GM18858 (cell line): ENCODE results near the gene CACNA1C.

Experiments used
- ATAC-seq: cut with Tn5 transposase; IDR thresholded peaks from one replicate; pipeline ENCODE4 v1.9.1; 2021; ENCODE audit not compliant: unreplicated experiment

CACNA1C gene

DNA sequence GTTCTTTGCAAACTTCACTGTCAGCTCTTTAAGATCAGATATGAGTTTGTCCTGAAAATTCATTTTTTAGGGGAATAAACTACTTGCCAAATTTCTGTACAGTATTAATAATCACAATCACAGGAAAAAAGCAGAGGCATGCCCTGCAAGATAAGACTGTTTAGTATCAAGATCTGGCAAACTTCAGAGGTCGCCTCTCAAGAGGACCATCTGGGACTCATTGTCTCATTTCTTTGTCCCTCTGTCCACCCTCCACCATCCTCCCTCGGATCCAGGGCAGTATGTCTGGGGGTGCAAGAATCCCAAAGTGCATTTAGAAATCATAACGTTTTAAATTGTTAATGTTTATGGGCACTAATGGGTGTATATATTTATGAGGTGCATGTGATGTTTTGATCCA lies 509.6 kb downstream of the CACNA1C start:
- no peak for ATAC-seq

DNA sequence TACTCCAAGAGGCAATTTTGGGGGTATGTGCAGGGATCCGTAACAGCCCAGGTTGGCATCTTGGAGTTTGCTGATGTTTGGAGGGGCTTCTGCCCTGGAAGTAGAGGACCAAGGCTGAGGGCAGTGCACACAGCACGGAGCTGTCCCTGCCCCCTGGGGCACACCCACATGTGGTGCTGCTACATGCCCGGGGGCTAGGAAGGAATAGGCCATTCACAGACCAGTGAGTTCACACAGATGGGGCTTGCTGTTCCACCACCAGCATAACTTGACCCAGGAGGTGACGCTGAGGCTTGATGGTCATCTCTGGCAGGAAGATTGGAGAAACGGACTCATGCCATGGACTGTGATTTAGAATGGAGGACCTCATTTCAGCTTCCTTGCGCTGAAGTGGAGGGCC lies 510.9 kb downstream of the CACNA1C start:
- no peak for ATAC-seq

DNA sequence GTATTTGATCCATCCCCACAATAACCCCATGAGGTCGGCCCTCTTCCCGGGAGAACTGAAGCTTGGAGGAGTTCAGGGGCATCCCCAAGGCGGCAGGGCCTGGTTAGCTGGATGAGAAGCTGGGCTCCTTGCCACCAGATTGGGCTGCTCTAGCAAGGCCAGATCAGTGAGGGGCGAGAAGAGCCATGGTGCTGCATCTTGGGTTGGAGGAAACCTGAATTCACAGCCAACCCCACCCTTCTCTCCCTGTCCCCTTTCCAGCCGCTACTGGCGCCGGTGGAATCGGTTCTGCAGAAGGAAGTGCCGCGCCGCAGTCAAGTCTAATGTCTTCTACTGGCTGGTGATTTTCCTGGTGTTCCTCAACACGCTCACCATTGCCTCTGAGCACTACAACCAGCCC lies 513.4 kb downstream of the CACNA1C start:
- ATAC-seq, result no peak

DNA sequence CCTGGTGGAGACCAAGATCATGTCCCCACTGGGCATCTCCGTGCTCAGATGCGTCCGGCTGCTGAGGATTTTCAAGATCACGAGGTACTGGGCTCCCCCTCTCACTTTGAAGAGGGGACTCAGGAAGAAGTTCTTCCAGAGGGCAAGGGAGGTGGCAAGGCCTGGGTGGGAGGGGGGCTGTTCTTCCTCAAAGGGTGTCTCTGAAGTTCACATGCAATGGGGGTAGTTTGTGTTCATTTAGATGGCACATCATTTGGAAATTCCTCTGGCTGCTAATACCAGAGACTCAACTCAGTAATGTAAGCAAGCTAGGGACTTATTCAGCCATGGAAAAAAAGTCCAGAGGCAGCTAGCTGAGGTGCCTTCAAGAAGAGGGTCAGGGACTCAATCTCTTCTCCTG lies 514.9 kb downstream of the CACNA1C start:
- no peak for ATAC-seq

DNA sequence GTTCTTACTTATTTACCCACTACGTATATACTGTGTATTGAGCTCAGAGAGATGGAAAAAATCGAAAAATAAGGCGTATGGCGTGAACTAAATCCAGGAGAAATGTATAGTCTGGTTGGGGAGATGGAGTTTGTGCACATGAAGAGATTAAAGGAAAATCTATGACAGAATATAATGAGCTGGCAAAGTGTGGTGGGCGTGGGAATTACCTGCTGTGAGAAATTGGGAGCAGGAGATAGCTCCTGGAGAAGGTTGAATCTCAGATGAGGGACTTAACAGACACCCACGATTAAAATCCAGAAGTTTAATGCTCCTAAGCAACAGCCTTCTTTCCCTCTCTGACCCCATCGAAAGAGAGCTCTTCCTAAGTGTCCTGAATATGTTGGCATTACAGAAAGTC lies 517.8 kb downstream of the CACNA1C start:
- ATAC-seq, result no peak

DNA sequence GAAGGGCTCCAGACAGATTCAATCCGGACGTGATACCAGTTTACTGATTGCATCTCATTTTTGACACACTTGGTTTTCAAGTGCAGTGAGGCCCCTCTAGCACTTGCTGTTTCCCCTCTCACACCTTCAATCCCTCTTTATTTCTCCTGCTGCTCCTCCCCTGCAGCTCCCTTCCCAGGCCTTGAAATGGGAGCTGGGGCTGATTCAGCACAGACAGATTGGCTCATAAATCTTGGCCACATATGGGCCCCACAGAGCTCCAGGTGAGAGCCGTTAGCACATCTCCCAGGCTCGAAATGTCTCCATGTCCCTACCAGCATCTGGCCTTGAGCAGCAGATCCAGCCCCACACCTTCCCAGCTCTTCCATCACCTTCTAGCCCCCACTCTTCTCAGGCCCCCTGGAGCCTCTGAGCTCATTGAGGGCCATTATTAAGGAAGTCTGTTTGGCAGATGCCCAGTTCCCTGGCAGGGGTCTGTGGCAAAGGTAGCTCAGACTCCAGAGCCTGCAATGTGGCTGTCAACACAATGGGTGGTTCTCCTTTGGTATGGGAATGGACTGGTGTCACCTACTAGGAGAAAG lies 521.7 kb downstream of the CACNA1C start:
- ATAC-seq, result no peak

DNA sequence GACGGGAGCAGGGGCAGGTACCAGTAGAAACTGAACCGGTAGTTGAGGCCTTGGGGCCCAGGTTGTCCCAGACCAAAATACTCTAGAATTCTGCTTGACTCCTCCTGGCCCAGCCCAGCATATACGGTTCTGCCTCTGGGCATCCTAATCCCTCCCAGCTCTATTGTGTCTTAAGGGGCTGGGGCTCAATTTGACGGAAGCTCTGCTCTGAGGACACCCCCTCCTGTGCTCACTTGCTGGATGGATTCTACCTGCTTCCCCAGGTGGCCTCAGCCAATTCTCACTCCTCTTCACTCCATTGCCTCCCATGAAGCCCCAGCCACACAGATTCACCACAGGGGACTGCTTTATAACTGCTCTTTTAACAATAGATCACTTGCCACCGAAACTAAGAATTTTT lies 522.5 kb downstream of the CACNA1C start:
- ATAC-seq, result no peak

DNA sequence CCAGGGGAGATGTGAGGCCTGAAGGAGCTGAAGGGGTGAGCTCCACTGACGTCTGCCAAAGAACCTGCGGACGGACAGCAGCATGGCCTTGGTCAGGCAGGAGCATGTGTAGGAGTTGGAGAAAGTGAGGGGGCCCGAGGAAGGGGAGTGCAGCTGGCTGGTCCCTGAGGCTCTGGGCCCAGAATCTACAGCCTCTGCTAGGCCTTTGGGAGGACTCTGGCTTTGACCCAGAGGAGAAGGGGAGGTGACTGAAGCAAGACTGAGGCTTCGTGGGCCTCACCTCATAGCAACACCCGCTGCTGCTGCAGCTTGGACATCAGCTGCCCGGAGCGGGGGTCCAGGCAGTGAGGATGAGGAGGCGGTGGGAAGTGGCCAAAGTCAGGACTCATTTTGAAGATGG lies 525.4 kb downstream of the CACNA1C start:
- no peak for ATAC-seq

DNA sequence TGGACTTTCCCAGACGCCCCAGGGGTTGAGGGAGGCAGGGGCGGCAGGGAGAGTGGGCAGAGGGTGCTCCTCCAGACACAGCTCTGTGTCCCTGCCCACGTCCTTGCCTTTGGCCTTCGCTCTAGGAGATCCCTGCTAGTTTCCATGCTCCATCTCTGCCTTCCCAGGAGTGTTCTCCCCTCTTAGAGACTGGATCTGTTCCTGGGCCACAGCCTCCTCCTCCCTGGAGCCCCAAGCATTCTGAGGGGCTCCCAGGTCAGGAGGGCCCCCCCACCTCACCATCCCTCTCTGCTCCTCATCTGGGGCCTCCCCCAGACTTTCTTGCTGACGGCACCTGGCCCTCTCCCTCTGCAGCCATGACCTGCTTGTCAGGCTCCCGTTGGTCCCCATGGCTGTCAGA lies 526.0 kb downstream of the CACNA1C start:
- ATAC-seq, result no peak

DNA sequence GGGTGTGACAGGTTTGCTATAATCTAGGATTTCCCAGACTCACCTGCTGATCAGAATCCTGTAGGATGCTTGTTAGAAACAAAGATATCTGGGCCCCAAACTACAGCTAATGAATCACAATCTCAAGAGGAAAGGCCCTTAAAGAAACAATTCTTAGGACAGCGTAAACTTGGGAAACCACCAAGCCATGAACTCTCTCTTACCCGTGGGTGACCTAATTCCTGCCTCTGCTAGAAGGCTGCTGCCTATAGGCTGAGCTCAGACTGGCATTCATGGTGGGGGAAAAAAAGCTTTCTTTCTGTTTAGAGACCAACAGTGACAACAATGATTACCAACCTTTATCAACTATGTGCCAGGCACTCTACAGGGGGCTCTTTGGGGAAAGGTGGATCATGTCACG lies 528.0 kb downstream of the CACNA1C start:
- no peak for ATAC-seq

DNA sequence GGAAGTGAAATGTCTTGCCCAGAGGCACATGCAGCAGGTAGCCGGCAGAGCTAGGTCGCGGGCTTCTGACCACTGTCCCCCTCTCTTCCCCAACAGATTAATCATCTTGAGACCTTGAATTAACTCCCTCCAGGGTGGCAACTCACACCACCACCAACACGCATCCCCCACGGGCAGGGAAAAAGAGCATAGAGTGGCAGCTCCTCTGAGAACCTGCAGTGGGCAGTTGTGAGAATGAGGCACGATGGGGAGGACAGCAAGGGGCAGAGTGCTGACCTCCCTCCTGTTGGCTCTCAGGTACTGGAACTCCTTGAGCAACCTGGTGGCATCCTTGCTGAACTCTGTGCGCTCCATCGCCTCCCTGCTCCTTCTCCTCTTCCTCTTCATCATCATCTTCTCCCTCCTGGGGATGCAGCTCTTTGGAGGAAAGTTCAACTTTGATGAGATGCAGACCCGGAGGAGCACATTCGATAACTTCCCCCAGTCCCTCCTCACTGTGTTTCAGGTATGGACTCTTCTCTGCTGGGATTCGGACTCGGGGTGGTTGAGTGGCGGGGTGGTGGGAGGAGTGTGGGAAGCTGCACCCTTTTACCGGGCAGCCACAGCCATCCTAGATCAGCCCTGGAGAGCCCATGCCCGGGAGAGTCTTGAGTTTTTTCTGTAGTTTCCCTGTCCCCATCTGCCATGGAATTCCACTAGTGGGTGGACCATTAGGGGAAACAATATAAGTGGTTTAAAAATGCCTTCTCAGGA lies 528.7 kb downstream of the CACNA1C start:
- ATAC-seq, result no peak

DNA sequence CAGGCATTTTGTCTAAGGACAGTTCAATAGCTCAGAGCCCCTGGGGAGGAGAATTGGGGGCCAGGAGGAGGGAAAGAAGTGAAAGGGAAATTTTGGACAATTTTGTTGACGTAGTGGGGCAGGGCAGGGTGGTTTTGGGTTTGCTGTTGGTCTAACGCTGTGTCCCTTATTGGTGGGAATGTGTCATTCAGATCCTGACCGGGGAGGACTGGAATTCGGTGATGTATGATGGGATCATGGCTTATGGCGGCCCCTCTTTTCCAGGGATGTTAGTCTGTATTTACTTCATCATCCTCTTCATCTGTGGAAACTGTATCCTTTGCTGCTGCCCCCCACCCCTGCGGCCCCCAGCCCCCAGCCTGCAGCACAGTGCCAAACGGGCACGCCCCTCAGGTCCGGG lies 529.8 kb downstream of the CACNA1C start:
- ATAC-seq, result no peak

DNA sequence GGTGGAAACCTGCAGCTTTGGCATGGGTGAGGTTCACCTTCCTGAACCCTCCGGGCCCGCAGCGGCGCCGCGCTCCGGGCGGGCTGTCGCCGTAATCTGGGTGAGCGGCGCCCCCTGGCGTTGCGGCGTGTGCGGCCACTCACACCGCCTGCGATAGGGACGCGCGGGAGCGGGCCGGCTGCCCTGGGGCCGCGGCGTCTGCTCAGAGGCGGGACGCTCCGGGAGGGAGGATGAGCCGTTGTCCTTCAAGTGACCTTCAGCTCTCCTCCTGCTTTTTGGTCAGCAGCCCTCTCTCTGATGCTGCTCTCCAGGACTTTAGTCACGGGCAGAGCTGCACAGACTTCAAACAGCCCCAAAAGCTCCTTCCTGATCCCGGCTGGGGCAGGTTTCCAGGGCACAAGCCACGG lies 530.3 kb downstream of the CACNA1C start:
- ATAC-seq, result no peak

DNA sequence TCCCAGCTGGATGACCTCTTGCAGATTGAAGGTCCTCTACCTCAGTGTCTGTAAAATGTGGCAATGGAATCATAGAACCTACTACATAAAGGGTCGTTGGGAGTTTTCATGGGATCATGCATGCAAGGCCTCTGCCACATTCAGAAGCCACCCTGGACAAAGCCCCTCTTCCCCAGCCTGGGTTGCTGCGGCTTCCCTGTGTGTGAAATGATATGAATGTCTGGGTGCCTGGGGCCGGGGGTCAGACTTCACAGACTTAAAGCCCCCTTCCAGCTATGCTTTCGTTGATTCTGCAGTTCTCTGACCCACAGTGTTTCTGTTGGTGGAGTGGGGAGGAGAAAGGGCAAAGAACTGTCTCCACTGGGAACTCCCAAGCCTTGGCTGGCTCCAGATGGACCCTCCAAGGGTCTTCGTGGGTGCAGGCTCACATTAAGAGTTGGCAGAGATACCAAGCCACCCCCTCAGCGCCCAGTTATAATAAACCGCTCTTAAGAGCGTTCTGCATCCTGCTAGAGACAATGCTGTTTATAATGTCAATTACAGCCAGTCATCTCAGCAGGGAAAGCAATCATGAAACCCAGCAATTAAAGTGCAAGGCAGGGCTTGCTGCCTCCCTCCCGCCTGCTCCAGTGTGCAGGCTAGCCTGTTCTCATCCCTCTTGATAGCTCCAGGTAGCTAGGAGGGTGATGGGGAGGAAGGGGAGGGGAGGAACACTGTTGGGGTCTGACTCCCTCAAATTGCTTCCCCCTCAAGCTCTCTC lies 531.0 kb downstream of the CACNA1C start:
- ATAC-seq, result no peak

DNA sequence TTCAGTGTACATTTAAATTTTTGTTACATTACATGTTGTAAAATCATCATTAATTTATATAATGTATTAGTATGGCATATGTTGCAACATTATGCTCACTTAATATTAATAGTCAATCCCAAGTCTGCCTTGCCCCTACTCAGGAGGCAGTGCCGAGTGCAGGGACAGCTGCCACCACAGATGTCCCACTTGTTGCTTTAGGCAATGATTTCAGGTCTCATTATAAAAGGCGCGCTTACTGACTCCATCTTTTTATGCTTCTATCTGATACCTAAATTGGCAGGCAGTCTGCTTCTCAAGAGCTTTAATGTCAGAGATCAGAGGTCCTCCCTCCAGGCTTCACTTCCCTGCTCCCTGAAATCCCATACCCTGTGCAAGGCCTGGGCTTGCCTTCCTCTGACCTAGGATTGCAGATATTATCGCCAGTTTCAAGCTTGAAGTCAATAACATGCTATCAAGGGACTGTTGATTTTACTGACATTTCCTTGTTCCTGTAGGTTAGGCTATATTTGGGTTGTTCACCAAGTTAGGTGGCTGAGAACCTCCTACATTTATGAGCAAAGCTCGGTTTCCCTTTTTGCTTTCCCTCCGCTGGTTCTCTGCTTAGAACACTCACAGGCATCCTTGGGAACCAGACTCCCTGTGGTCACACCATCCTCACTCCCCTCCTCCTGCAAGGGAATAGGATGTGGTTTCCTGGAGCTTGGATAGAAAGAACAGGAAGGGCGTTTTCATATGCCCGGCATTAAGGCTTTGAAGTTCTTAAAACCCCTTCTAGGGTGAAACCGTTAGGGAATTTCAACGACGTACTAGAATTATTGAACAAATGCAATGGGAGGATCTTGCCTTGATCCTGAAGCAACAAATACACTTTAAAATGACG lies 533.6 kb downstream of the CACNA1C start:
- ATAC-seq, result no peak

DNA sequence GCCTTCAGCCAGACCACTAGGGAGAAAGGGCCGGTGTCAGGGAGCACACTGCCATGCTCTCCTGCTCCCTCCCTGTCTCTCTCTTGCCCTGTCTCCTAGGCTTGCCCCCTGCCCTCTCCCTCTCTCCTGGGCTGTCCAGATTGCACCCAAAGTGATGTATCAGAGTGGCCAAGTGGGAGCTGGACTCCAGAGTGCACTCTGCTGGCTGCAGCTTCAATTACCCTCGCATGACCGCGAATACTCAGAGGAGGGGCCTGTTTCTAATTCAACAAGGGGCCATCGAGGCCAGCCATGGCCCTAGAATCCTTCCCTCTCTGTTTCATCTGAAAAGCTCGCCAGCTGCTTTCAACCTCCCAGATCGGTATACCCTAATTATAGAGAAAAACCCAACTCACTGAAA lies 535.6 kb downstream of the CACNA1C start:
- ATAC-seq, result no peak

DNA sequence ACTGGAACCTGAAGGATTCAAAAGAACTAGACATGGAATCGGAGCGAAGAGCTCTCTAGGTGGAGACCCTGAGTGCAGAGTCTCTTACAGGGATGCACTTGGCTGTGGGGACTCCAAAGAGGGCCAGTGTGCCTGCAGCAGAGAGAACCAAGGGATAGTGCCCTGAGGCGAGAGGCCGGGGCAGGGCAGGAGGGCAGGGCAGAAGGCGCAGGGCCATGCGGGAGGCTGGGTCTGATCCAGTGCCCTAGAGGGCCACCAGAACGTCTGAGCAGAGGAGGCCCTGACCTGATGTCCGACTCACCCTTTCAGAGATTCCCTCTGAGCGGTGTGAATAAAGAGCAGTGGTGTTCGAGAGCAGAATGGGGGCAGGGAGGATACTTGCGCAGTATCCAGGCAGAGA lies 536.6 kb downstream of the CACNA1C start:
- ATAC-seq, result no peak

DNA sequence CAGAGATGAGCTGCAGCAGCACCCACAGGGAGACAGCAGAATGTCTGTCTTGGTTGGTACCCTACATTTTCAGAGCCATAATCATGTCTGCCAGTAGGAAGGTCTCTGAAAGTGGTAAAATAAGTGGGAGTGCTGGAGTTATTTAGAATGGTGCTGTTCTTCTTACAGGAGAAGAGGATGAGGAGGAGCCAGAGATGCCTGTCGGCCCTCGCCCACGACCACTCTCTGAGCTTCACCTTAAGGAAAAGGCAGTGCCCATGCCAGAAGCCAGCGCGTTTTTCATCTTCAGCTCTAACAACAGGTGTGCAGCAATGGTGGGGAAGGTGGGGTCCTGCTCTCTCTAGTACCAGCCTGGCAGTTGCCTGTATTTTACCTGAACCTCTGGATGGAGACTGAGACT lies 540.3 kb downstream of the CACNA1C start:
- no peak for ATAC-seq

DNA sequence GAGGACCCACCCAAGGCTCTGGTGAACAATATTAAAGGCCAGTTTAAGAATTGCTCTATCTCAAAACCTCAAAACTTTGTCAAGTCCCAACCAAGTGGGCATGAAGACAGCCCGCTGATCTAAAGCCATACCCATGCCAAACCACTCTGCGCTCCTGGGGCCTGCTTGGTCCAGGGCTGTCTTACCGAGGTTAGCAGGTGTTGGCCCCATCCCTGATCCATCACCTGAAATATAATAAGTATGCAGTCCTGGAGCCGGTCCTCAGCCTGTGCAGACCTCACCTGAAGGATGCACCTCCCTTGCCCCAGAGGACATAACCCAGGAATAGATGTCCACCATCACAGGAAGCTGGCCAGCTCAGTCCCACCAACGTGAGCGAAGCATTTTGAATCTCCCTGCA lies 543.7 kb downstream of the CACNA1C start:
- no peak for ATAC-seq

DNA sequence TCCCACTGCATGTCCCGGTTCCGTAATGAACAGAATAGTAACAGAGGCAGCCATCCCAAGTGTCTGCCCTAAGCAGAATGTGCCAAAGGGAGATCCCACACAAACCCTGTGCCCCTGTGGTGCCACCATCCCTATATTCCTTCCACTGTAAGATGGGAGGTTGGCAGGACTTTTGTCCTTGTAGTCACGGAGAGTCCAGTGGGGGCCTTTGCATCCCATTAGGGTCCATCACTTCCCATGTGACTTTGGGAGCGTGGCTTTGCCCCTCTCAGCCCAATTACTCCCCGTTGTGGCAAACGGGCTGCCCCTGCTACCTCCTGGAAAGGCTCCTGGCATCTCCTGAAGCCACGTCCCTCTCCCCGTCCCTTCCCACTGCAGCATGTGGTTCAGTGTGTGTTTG lies 552.5 kb downstream of the CACNA1C start:
- no peak for ATAC-seq

DNA sequence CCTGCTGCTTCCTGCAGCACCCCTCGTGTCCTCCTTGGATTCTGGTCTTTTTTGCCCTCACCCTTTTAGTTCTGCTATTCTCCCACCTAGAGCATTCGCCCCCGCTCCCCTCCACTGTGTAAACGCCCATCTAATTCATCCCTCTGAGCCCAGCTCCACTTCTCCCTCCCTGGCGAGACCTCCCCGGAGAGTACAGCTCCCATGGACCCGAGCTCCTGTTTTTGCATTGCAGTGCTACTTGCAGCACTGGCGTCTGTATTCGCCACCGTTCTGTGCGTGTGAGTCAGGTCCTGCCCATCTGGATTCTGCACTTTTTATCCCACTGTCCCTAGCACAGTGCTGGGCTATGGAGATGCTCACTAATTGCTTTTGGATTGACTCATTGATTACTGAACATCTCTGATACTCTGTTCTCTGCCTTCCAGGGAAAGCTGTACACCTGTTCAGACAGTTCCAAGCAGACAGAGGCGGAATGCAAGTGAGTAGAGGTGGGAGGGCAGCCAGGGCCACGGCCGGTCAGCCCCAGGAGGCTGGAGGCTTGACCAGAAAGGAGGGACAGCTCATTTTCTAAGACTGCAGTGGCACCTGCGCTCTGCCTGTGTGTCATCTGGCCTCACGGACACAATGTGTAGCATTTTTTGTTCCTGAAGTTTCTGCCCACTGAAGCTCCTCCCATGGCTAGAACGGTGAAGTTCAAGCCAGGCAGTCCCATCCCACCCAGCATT lies 553.6 kb downstream of the CACNA1C start:
- no peak for ATAC-seq
